ENCODE measurements around the gene PRRC2C. TPM values are rescaled to one million over a fixed set of nuclear protein-coding genes. Genes with fewer than 3 reads are reported as not detected.
"Not testable (repeated sequence)": the region's sequence is repeated elsewhere in the genome, so short reads cannot be mapped to it uniquely, and the experiment has no call there.

Gene PRRC2C
- total RNA-seq, 1 donor from 2014 or later = 223 TPM

DNA sequence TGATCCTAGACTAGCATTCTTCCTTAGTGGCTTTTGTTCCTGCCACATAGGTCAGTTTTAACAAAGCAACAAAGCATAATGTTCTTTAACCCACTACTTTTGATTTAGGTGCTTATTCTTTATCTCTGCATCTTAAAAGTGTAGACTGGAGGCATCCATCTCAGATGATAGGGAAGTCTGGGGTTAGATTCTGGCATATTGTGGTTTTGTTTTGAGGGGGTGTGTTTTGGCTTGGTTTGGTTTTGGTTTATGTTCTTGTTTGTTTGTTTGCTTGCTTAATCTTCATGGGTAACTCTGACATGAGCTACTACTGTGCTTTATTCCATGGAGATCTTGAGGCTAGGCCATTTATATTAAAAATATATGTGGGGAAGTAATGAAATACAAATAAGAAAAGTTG lies 96.4 kb downstream of the PRRC2C start:
- intact Hi-C loops (cut with micrococcal nuclease) = loop anchor here (5.0 kb wide), 1 partner anchor 44 kb away; no protein-coding TSS in a partner anchor

DNA sequence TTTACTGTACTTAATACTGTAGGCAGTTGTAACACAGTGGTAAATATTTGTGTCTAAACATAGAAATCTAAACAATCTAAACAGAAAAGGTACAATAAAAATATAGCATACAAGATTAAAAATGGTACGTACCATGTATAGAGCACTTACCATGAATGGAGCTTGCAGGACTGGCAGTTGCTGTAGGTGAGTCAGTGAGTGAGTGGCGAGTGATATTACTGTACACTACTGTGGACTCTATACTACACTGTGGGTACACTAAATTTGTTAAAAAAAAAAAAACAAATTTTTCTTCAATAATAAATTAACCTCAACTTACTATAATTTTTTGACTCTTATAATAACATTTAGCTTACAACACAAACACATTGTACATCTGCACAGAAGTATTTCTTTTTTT lies 97.3 kb downstream of the PRRC2C start:
- intact Hi-C loops (cut with micrococcal nuclease) = loop anchor here (5.0 kb wide), 1 partner anchor 45 kb away; no protein-coding TSS in a partner anchor

DNA sequence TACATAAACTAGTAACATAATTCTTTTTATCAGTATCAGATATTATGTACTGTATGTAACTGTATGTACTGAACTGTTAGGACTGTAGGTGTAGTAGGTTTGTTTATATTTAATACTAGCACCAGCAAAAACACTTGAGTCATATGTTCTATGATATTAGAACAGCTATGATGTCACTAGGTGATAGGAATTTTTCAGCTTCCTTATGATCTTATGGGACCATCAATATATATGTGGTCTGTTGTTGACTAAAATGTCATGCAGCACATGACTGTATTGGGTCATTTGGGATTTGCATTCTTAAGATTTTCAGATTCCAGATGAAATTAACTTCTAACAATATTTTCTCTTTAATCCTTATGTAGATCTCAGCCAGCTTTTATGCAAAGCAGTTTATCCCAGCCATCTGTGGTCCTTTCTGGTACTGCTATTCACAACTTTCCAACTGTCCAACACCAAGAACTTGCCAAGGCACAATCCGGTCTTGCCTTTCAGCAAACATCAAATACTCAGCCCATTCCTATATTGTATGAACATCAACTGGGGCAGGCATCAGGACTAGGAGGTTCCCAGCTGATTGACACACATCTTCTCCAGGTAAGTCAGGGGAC lies 98.4 kb downstream of the PRRC2C start:
- intact Hi-C loops (cut with micrococcal nuclease) = loop anchor here (5.0 kb wide), 1 partner anchor 46 kb away; no protein-coding TSS in a partner anchor

DNA sequence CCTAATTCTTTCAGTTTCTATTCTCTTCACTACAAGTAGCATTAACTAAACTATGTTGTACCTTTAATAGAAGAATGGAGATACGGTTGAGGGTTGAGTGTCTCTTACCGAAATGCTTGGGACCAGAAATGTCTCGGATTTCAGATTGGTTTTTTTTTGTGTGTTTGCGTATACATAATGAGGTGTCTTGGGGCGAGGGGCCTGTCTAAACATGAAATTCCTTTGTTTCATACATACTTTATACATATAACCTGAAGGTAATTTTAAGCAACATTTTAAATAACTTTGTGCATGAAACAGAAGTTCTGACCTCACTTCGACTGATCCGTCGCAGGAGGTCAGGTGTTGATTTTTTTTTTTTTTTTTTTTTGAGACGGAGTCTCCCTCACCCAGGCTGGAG lies 100.4 kb downstream of the PRRC2C start:
- intact Hi-C loops (cut with micrococcal nuclease) = no loop called here

- intact Hi-C loops (cut with micrococcal nuclease) = no loop called here
These were observed 102.9 kb downstream of the PRRC2C start for GRCh38 chr1:171588230-171588629.

GRCh38 chr1:171590022-171590421 lies 104.7 kb downstream of the PRRC2C start:
- intact Hi-C loops (cut with micrococcal nuclease) = no loop called here

- intact Hi-C loops (cut with micrococcal nuclease) = no loop called here
These were observed 110.0 kb downstream of the PRRC2C start for GRCh38 chr1:171595324-171595723.

DNA sequence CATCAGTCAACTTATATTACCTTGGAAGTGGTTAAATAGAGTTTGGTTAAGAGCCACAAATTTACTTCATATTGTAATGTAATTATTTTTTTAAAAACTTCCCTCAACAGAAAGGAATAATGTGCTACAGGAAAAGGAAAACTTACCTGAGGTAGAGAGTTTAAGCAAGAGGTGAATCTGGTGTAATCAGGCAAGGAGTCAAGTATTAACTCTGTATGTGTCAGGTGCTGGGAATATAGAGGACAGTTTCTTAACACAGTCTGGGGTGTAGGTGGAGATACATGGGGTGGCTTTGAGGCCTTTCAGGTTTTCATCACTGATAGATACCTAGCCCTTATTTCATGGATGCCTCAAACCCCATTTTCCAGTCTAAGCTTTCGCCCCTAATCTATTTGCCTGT lies 110.8 kb downstream of the PRRC2C start:
- intact Hi-C loops (cut with micrococcal nuclease) = no loop called here

- intact Hi-C loops (cut with micrococcal nuclease) = no loop called here
These were observed 111.4 kb downstream of the PRRC2C start for GRCh38 chr1:171596705-171597104.

DNA sequence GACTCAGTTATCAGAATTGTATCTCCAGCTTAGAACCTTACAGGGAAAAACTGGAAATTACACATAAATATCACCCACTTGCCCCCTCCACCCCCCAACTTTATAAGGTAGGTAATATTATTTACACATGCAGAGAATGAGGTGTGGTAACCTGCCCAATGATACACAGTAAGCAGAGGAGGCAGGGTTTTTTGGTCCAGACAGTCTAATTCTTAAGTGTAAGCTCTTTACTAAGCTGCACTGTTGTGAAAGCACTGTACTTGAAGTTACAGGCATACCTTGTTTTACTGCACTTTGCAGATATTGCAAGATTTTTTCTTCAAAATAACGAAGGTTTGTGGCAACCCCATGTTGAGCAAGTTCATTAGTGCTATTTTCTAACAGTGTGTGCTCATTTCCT lies 111.9 kb downstream of the PRRC2C start:
- intact Hi-C loops (cut with micrococcal nuclease) = no loop called here

- intact Hi-C loops (cut with micrococcal nuclease) = not testable (repeated sequence)
These were observed 115.0 kb downstream of the PRRC2C start for GRCh38 chr1:171600310-171600709.

DNA sequence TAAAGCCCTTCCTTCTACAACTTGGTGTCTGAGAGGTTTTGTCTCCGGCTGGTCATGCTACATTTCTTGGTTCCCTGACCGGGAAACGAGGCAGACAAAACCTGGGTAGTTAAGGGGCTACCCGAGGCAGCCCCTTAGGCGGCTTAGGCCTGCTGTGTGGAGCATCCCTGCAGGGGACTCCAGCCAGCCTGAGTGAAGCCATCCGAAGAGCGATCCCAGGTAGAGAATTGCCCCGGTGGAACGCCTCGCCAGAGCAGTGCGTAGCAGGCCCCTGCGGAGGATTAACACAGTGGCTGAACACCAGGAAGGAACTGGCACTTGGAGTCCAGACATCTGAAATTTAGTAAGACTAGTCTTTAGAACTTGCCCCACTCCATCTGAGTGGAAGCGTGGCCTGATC lies 115.5 kb downstream of the PRRC2C start:
- intact Hi-C loops (cut with micrococcal nuclease) = no loop called here

GRCh38 chr1:171603042-171603441 lies 117.7 kb downstream of the PRRC2C start:
- intact Hi-C loops (cut with micrococcal nuclease) = not testable (repeated sequence)

- intact Hi-C loops (cut with micrococcal nuclease) = no loop called here
These were observed 121.1 kb downstream of the PRRC2C start for GRCh38 chr1:171606402-171606941.

GRCh38 chr1:171610385-171610784 lies 125.1 kb downstream of the PRRC2C start:
- intact Hi-C loops (cut with micrococcal nuclease) = no loop called here

GRCh38 chr1:171611306-171611705 lies 126.0 kb downstream of the PRRC2C start:
- intact Hi-C loops (cut with micrococcal nuclease) = no loop called here

DNA sequence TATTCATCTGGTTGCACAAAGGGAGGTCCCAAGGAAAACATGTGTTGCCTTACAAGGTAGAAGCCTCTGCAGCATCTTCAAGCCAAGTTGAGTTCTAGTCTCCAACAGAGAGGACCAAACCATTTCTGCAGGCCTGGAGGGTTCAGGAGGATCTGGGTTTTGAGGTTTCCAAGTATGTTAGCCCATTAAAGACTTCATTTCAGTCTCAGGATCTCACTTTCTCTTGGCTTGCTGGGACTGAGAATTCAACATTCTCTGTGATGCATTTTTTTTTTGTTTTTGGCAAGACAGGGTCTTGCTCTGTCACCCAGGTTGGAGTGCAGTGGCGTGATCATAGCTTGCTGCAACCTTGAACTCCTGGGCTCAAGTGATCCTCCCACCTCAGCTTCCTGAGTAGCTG lies 128.0 kb downstream of the PRRC2C start:
- intact Hi-C loops (cut with micrococcal nuclease) = no loop called here

DNA sequence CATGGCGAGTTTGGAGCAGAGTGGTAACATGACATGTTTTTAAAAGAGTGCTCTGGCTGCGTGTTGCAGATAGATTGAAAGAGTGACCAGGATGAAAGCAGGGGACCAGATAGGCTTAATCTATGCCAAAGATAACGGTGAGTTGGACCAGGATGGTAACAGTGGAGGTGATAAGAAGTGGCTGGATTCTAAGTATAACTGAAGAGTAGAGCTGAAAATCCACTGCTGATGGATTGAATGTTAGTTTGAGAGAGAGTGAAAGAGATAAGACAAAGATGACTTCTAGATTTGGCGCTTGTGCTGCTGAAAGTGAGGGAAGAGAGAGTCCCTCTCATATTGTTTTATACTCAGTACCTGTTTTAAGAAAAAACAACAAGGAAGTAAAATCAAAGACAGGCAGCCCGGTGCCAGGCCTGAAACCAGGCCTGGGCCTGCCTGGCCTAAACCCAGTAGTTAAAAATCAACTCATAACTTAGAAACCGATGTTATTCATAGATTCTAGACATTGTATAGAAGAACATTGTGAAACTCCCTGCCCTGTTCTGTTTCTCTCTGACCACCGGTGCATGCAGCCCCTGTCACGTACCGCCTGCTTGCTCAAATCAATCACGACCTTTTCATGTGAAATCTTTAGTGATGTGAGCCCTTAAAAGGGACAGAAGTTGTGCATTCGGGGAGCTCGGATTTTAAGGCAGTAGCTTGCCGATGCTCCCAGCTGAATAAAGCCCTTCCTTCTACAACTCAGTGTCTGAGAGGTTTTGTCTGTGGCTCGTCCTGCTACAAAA lies 130.0 kb downstream of the PRRC2C start:
- intact Hi-C loops (cut with micrococcal nuclease) = not testable (repeated sequence)

- intact Hi-C loops (cut with micrococcal nuclease) = no loop called here
These were observed 131.3 kb downstream of the PRRC2C start for GRCh38 chr1:171616586-171616985.

DNA sequence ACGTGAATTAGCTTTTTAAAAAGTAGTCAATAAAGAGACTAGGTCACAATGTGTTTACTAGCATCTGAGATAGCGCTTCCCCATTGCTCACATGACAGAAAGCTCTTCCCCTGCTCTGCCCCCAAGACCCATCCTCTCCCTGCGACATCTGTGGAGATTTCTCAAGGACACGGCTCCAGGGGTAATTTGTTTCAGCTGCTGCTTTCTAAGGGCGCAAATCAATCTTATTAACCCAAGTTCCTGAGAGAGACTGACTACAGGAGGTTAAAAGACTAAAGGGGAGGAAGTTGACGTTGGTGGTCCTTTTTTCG lies 136.8 kb downstream of the PRRC2C start, which contains the start of gene MYOCOS:
TSS of gene MYOCOS (plus strand) at position 92 of the 311 bp plus-strand sequence. CDS start 1,641 bp downstream, outside the sequence.
- intact Hi-C loops (cut with micrococcal nuclease) = no loop called here

DNA sequence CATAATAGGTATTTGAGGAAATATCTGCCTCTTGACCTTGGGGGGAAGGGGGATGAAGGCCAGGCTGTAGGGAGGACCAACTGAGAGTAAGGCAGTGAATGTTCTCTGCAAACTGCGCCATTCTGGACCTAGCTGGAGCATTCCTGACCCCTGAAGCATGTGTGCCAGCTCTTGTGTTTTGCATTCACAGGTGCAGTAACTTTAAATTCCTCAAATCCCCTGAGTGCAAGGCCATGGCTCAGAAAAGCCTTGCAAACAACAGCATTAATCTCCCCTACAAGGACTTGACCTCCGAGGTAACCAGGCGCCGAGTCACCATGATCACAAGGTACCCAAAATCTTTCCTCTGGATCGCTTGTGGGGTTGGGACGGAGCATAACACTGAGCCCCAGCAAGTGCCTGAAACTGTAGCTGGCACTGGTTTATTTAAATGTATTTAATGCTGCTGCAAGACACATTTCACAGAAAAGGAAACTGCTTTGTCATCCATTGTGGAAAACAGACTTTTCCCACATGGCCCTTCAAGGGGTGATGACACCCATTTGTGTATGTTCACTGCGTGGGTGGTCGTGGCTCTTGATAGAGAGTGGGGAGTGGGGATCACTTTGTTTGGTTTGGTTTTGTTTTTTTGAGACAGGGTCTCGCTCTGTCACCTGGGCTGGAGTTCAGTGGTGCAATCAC lies 138.5 kb downstream of the PRRC2C start:
- intact Hi-C loops (cut with micrococcal nuclease) = no loop called here

GRCh38 chr1:171625225-171625624 lies 139.9 kb downstream of the PRRC2C start:
- intact Hi-C loops (cut with micrococcal nuclease) = no loop called here

Measured in T-helper 2 cell treated with Interferon-gamma antibody and Interleukin-4, amounts not matched to agents 100 ng/mL and 5 ng/mL, for 36 hours (primary cell).